Cardiac fibroblast (primary cell): ENCODE measurements around the gene OR9K2.
A peak's percentile ranks its signal among the peaks of the same experiment; 100 is the strongest.

Source experiments
- DNase-seq, 2 donors: peaks; one replicate each; pipeline versions ENCODE4 v3.0.0 to v3.0.0-alpha.2; 2010; ENCODE audit warnings: low read depth in 2 of 2
- H3K4me3 ChIP-seq, 2 donors: replicated peaks in 1 of 2; 1 replicate in 1 of 2; 2 replicates in 1 of 2; pipeline ENCODE4 v1.5.1; 2011; ENCODE audit warnings: low read depth in 2 of 2, low read length in 2 of 2, mild to moderate bottlenecking in 2 of 2, moderate library complexity in 1 of 2
- CTCF ChIP-seq: IDR thresholded peaks from one replicate; pipeline ENCODE4 v1.5.1; 2011; ENCODE audit warnings: low read depth, mild to moderate bottlenecking, low read length, inconsistent platforms

Gene OR9K2

GRCh38 chr12:55126106-55126505, at the start of gene OR9K2:
Gene OR9K2, plus strand, starts transcription at chr12:55126406. Its CDS starts 3,429 bp downstream, at chr12:55129835.
- no peak for TF ChIP-seq CTCF
- DNase-seq = no peak
- no peak within 1 kb of the TSS for H3K4me3 ChIP-seq

GRCh38 chr12:55092579-55092978, 33.6 kb upstream of the OR9K2 start:
- no peak for DNase-seq
- no peak overlapping the region for H3K4me3 ChIP-seq
- TF ChIP-seq CTCF = no peak

- TF ChIP-seq CTCF = no peak
- H3K4me3 ChIP-seq = no peak overlapping the region
- DNase-seq = no peak
These were observed 13.8 kb upstream of the OR9K2 start for GRCh38 chr12:55112378-55112875.

GRCh38 chr12:55116152-55116551, 10.1 kb upstream of the OR9K2 start:
- no peak for DNase-seq
- H3K4me3 ChIP-seq = no peak overlapping the region
- no peak for TF ChIP-seq CTCF

- no peak overlapping the region for H3K4me3 ChIP-seq
- no peak for DNase-seq
- TF ChIP-seq CTCF = peak; percentile 11
These were observed 6.6 kb downstream of the OR9K2 start for GRCh38 chr12:55132816-55133215.

GRCh38 chr12:55142669-55143565, 16.7 kb downstream of the OR9K2 start:
- peak; percentile 46 to 65 for DNase-seq
- no peak overlapping the region for H3K4me3 ChIP-seq
- TF ChIP-seq CTCF = peak; percentile 75
